Measurements from ENCODE around the gene BUD31.
"Not testable (repeated sequence)": the region's sequence is repeated elsewhere in the genome, so short reads cannot be mapped to it uniquely, and the experiment has no call there.

Gene BUD31

GRCh38 chr7:99404977-99405320 lies 3.8 kb upstream of the BUD31 start:
- DNase-seq: no peak
- Mint-ChIP-seq H3K9me3 (no peaks in the 10 kb centered on the region), H3K4me3 (no peak overlapping the region), H3K4me1 (peaks cover 43% of the 10 kb centered on the region), H3K27ac (peak overlapping the region in 1 of 2 donors; percentile 29), H3K27me3 (no peaks in the 10 kb centered on the region)
- no peak for ATAC-seq

GRCh38 chr7:99406557-99406956 lies 2.2 kb upstream of the BUD31 start:
- DNase-seq (no peak), ATAC-seq (no peak)
- Mint-ChIP-seq H3K4me3 (peak overlapping the region; percentile 89 to 90), H3K27me3 (no peaks in the 10 kb centered on the region), H3K27ac (peak overlapping the region in 1 of 2 donors; percentile 96), H3K9me3 (no peaks in the 10 kb centered on the region), H3K4me1 (peaks cover 44% of the 10 kb centered on the region)

- peak overlapping the region; percentile 89 to 90 for H3K4me3 Mint-ChIP-seq
- H3K27me3 Mint-ChIP-seq: no peaks in the 10 kb centered on the region
- no peak for DNase-seq
- no peaks in the 10 kb centered on the region for H3K9me3 Mint-ChIP-seq
- ATAC-seq: peak; percentile 25
- peak overlapping the region; percentile 96 to 100 for H3K27ac Mint-ChIP-seq
- H3K4me1 Mint-ChIP-seq: peaks cover 46% of the 10 kb centered on the region
Measured at GRCh38 chr7:99407872-99408378, 844 bp upstream of the BUD31 start.

- DNase-seq: no peak
- Mint-ChIP-seq H3K4me3 (peak overlapping the region; percentile 89 to 90), H3K27me3 (no peaks in the 10 kb centered on the region), H3K9me3 (no peaks in the 10 kb centered on the region), H3K4me1 (peaks cover 44% of the 10 kb centered on the region), H3K27ac (peak overlapping the region; percentile 96 to 100)
- peak; percentile 29 for ATAC-seq
Measured at GRCh38 chr7:99409192-99409572, 413 bp downstream of the BUD31 start.

- no peaks in the 10 kb centered on the region for H3K9me3 Mint-ChIP-seq
- H3K27me3 Mint-ChIP-seq: no peaks in the 10 kb centered on the region
- peak overlapping the region; percentile 30 to 100 for H3K27ac Mint-ChIP-seq
- ATAC-seq (no peak), DNase-seq (no peak)
- peak overlapping the region; percentile 89 to 90 for H3K4me3 Mint-ChIP-seq
- H3K4me1 Mint-ChIP-seq: peaks cover 41% of the 10 kb centered on the region
Measured at GRCh38 chr7:99409806-99410205, 1.0 kb downstream of the BUD31 start.

GRCh38 chr7:99410635-99411034 lies 1.9 kb downstream of the BUD31 start:
- H3K4me1 Mint-ChIP-seq: peaks cover 47% of the 10 kb centered on the region
- no peak for ATAC-seq
- peak overlapping the region; percentile 89 to 90 for H3K4me3 Mint-ChIP-seq

GRCh38 chr7:99415513-99416127 lies 6.9 kb downstream of the BUD31 start:
- not testable (repeated sequence) for ATAC-seq, H3K27ac Mint-ChIP-seq, H3K4me3 Mint-ChIP-seq, H3K9me3 Mint-ChIP-seq, H3K27me3 Mint-ChIP-seq
- DNase-seq: peak in 1 of 2 donors; percentile 37
- peaks cover 36% of the 10 kb centered on the region for H3K4me1 Mint-ChIP-seq

More at GRCh38 chr7:99410635-99411034, 1.9 kb downstream of the BUD31 start:
- Mint-ChIP-seq H3K9me3 (no peaks in the 10 kb centered on the region), H3K27me3 (no peaks in the 10 kb centered on the region), H3K27ac (peak overlapping the region in 1 of 2 donors; percentile 91)
- DNase-seq: no peak

- peak overlapping the region in 1 of 2 donors; percentile 71 for H3K27ac Mint-ChIP-seq
- H3K4me3 Mint-ChIP-seq: no peak overlapping the region
- peaks cover 23% of the 10 kb centered on the region for H3K4me1 Mint-ChIP-seq
- H3K27me3 Mint-ChIP-seq: no peaks in the 10 kb centered on the region
- H3K9me3 Mint-ChIP-seq: no peaks in the 10 kb centered on the region
- no peak for ATAC-seq
- DNase-seq: no peak
Measured at GRCh38 chr7:99418260-99418659, 9.5 kb downstream of the BUD31 start.

- no peaks in the 10 kb centered on the region for H3K27me3 Mint-ChIP-seq
- H3K27ac Mint-ChIP-seq: peak overlapping the region in 1 of 2 donors; percentile 94
- no peak overlapping the region for H3K4me3 Mint-ChIP-seq
- ATAC-seq (no peak), DNase-seq (no peak)
- H3K4me1 Mint-ChIP-seq: peaks cover 22% of the 10 kb centered on the region
- no peaks in the 10 kb centered on the region for H3K9me3 Mint-ChIP-seq
Measured at GRCh38 chr7:99419323-99420021, 10.7 kb downstream of the BUD31 start.

GRCh38 chr7:99420213-99420612 lies 11.4 kb downstream of the BUD31 start:
- no peaks in the 10 kb centered on the region for H3K9me3 Mint-ChIP-seq
- ATAC-seq (peak; percentile 37), DNase-seq (no peak)
- H3K4me3 Mint-ChIP-seq: no peak overlapping the region
- no peaks in the 10 kb centered on the region for H3K27me3 Mint-ChIP-seq
- no peak overlapping the region for H3K27ac Mint-ChIP-seq
- H3K4me1 Mint-ChIP-seq: peaks cover 15% of the 10 kb centered on the region

- no peak for DNase-seq
- no peak for ATAC-seq
- Mint-ChIP-seq H3K27me3 (no peaks in the 10 kb centered on the region), H3K4me1 (peaks cover 8% of the 10 kb centered on the region), H3K27ac (peak overlapping the region in 1 of 2 donors; percentile 54), H3K9me3 (no peaks in the 10 kb centered on the region), H3K4me3 (no peak overlapping the region)
Measured at GRCh38 chr7:99420986-99421385, 12.2 kb downstream of the BUD31 start.

GRCh38 chr7:99422186-99422585 lies 13.4 kb downstream of the BUD31 start:
- no peak for ATAC-seq
- peaks cover under 1% of the 10 kb centered on the region for H3K4me1 Mint-ChIP-seq
- DNase-seq: no peak

GRCh38 chr7:99422625-99423024 lies 13.9 kb downstream of the BUD31 start:
- Mint-ChIP-seq H3K27me3 (no peaks in the 10 kb centered on the region), H3K27ac (no peak overlapping the region), H3K4me3 (no peak overlapping the region), H3K9me3 (no peaks in the 10 kb centered on the region), H3K4me1 (no peaks in the 10 kb centered on the region)
- DNase-seq (no peak), ATAC-seq (no peak)

More at GRCh38 chr7:99422186-99422585, 13.4 kb downstream of the BUD31 start:
- Mint-ChIP-seq H3K27ac (no peak overlapping the region), H3K27me3 (no peaks in the 10 kb centered on the region), H3K4me3 (no peak overlapping the region), H3K9me3 (no peaks in the 10 kb centered on the region)

- no peaks in the 10 kb centered on the region for H3K27me3 Mint-ChIP-seq
- DNase-seq (no peak), ATAC-seq (peak; percentile 29)
- H3K4me3 Mint-ChIP-seq: no peak overlapping the region
- H3K27ac Mint-ChIP-seq: no peak overlapping the region
- H3K9me3 Mint-ChIP-seq: no peaks in the 10 kb centered on the region
- no peaks in the 10 kb centered on the region for H3K4me1 Mint-ChIP-seq
Measured at GRCh38 chr7:99424932-99425730, 16.4 kb downstream of the BUD31 start.

- Mint-ChIP-seq H3K4me1 (peaks cover 4% of the 10 kb centered on the region), H3K4me3 (no peak overlapping the region), H3K27me3 (no peaks in the 10 kb centered on the region), H3K27ac (no peak overlapping the region), H3K9me3 (no peaks in the 10 kb centered on the region)
- no peak for DNase-seq
- peak; percentile 47 for ATAC-seq
Measured at GRCh38 chr7:99428972-99429566, 20.3 kb downstream of the BUD31 start.
